HCEC 1CT (cell line): Measurements from ENCODE around the gene FAM107B.

ENCODE experiments used
- DNase-seq: peaks from one replicate; pipeline ENCODE4 v3.0.0-alpha.2; 2017

Gene FAM107B

DNA sequence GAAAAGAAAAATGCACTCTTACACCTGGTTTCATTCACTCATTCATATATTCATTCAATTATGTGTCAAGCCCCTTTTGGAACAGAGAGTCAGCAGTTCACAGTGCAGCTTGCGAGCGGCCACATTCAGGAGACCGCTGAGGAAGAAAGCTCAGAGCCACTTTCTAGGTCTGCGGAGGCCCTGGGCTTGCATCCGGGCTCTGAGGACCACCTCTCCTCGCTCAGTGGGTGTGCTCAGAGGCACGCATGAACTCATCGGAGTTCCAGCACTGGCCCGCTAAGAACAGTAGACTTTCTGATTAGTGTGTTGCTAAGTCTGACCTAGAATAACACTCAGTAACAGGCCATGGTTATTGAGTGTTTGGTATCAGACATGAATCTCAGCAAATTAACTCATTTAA, 1.8 kb upstream of the FAM107B start:
- no peak for DNase-seq

- no peak for DNase-seq
Measured at GRCh38 chr10:14775656-14776055, 959 bp upstream of the FAM107B start.

- DNase-seq = no peak
Measured at GRCh38 chr10:14774214-14774580, 500 bp downstream of the FAM107B start.

GRCh38 chr10:14773551-14774213, 1.0 kb downstream of the FAM107B start:
- DNase-seq = no peak

- no peak for DNase-seq
Measured at GRCh38 chr10:14772399-14772798, 2.3 kb downstream of the FAM107B start.

DNA sequence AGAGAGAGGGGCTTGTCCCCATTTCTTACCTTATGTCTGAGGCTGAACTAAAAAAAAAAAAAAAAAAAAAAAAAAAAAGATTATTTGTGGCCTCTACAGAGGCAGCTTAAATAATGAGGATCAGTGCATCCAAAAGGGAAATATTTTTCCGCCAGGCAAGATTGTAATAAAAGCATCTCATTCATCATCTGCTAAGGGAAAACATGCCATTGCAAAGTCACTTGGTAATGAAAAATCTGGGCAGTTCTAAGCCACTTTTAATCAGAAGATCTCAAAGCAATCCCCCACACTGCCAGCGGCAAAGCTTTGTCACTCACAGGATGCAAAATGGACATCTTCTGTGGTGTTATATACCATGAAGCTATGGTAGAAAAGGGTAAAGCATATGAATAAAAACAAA, 3.8 kb downstream of the FAM107B start:
- DNase-seq = no peak

GRCh38 chr10:14761372-14761771, 13.3 kb downstream of the FAM107B start:
- no peak for DNase-seq

GRCh38 chr10:14758994-14759664, 15.6 kb downstream of the FAM107B start:
- DNase-seq = no peak

DNA sequence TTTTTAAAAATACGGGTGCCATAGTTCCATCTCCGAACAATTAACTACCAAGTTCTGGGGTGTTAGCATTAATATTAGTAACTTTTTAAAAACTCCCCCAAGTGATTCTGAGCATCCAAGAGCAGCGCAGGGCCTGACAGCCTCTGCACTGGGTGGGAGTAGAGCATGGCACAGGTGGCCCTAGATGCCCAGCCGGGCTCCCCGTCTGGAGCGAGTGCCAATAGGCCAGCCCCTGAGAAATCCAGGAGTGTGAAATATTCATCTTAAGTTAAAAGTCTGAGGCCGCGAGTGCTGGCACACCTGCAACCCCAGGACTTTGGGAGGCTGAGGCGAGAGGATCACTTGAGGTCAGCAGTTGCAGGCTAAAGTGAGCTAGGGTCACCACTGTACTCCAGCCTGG, 16.2 kb downstream of the FAM107B start:
- no peak for DNase-seq

GRCh38 chr10:14757986-14758385, 16.7 kb downstream of the FAM107B start:
- no peak for DNase-seq

DNA sequence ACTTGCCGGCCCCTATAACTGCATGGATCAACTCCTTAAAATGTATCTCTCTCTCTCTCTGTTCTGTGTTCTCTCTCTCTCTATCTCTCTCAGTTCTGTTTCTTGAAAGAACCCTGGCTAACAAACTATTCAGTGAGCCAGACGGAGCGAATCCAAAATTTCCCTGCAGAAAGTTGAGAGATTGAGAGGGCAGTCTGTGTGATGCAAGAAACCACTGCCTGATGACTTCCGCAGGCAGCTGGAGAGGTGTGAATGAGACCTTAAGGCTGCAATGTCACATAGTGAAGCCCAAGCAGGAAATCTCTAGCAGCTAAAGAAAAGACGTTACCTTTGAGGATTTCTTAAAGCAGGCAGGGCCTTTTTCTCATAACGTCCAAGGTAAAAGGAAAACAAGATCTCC, 17.3 kb downstream of the FAM107B start:
- DNase-seq = no peak

- no peak for DNase-seq
Measured at GRCh38 chr10:14753441-14753840, 21.3 kb downstream of the FAM107B start.

- peak; percentile 32 for DNase-seq
Measured at GRCh38 chr10:14751921-14752320, 22.8 kb downstream of the FAM107B start.

DNA sequence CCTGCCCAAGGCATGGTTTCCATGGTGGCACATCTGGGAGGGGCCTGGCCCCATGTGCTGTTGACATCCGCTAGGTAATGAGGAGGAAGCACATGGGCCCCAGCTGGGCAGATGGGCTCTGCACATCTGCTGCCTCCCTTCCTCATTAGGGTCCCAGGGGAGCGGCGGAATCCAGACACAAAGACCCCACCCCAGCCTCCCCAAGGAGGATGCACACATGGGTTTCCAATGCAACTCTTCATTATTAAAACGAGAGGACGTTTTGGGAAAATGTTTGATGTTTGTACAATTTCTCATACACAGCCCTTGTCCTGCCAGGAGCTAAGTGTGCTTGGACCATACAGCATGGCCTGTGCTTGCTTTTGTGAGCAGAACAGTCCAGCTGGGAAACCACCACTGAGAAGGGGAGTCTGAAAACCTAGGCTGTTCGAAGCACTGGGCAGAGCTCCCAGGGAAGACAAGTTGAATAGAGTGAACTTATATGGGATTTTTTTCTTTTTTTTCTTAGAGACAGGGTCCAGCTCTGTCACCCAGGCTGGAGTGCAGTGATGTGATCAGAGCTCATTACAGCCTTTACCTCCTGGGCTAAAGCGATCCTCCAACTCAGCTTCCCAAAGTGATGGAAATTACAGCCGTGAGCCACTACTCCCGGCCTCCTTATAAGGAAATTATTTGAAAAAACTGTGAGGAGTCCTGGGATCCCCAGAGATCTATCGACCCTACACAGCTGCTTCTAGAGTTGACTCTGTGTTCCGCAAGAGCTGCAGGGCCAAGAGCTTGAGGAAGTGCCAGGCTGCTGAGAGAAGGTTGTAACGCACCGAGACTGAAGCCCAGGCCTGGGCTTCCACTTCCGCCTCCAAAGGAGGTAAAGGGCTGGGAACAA, 23.4 kb downstream of the FAM107B start:
- peak; percentile 3 for DNase-seq

- no peak for DNase-seq
Measured at GRCh38 chr10:14749070-14749809, 25.5 kb downstream of the FAM107B start.

DNA sequence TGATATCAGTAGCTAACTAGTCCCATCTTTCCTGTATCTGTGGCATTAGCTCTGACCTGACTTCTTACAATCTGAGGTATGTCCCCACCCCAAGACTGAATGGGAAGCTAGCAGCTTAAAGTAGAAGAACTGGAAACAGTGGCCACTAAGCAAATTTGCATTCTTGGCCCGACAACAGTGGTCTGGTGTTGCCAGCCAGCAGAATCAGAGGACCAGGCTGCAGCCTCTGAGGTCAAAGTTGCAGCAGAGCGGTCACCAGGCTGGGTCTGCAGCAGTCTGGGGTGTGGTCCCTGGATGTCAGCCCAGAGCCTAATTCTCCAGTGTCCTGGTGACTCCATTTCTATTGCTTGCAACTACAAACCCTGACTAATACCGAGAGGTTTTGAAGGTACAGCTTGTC, 26.3 kb downstream of the FAM107B start:
- DNase-seq = no peak

DNA sequence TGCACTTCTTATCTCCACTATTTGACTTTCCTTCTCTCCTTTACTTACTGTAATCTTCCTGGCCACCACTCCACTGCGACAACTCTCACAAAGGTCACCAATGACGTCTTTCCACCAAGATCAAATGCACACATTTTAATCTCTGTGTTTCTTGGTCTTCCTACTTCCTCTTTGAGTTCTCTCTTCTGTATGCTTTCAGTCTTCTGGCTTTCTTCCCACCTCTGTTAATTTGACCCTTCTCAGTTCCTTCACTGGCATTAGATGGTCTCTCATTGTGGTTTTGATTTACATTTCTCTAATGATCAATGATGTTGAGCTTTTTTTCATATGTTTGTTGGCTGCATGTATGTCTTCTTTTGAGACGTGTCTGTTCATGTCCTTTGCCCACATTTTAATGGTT, 31.9 kb downstream of the FAM107B start:
- DNase-seq = no peak

GRCh38 chr10:14742382-14742781, 32.3 kb downstream of the FAM107B start:
- no peak for DNase-seq

DNA sequence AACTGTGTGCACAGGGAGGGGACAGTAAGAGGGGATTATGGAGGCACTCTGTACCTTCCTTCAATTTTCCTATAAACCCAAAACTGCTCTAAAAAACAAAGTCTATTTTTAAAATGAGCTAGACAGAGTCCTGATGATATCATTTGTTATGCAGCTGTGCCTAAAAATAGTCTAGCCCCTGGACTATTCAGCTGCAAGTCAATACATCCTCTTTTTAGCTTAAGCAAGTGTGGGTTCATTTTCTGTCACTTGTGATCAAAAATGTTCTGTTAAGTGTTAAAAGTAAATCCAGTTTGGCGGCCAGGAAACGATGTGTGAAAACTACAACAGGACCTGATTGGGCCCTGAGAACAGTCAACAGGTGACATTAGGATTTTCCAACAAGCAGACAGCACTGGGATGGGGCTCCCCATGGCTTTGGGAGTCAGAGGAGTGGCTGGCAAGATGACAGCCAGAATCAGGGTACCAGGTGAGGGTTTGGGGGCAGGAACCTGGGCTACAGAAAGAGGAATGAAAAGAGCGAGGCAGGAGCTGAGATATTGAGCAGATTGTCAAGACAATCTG, 33.9 kb downstream of the FAM107B start:
- no peak for DNase-seq

DNA sequence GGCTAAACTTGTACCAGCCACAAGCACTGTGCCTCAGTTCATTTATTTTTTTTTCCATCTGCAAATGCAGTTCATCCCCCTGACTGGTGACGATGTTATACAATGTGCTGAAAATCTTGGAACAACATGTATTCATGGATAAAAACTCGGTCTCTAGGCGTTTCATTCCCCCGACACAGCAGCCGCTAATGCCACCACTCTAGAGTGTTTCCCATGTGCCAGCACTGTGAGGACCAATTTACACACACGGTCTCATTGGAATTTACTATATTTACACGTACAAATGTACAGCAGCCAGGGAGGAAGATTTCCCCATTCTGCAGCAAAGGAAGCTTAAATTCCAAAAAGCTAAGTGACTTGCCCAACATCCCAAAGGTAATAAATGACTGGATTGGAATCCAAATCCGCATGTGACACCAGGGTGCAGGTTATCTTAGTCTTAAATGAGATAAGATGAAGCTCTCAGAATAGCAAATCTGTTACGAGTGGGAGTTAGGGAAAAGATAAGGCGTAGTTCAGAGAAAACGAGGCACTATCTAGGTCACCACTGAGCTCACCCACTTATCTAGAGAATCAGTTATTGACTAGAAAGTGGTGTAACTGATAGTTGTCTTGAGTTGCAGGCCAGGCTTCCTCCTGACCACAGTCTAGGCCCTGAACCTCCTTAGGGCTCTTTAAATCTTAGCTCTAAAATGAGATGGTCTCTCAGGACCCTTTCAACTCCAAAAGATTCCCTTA, 36.7 kb downstream of the FAM107B start:
- no peak for DNase-seq

- no peak for DNase-seq
Measured at GRCh38 chr10:14736600-14737081, 38.1 kb downstream of the FAM107B start.

GRCh38 chr10:14736043-14736442, 38.7 kb downstream of the FAM107B start:
- no peak for DNase-seq
